Stimulated activated CD4-positive, alpha-beta T cell treated with anti-CD3 and anti-CD28 coated beads, Interleukin-4, amount 100 ng/mL, for 4 hours (primary cell): ENCODE data around the gene FABP7.

Experiments
- DNase-seq, 2 experiments: peaks; one replicate each; pipeline ENCODE4 v3.0.0-alpha.2; 2020

The FABP7 gene

GRCh38 chr6:122760330-122760729 lies 19.2 kb upstream of the FABP7 start:
- DNase-seq = no peak

GRCh38 chr6:122766256-122766655 lies 13.3 kb upstream of the FABP7 start:
- DNase-seq = no peak

GRCh38 chr6:122770835-122771601 lies 8.5 kb upstream of the FABP7 start:
- no peak for DNase-seq

GRCh38 chr6:122772724-122773415 lies 6.6 kb upstream of the FABP7 start:
- DNase-seq = no peak

GRCh38 chr6:122775975-122776374 lies 3.5 kb upstream of the FABP7 start:
- DNase-seq = no peak

GRCh38 chr6:122778302-122778701 lies 1.2 kb upstream of the FABP7 start:
- DNase-seq = no peak

GRCh38 chr6:122778985-122779661 lies 393 bp upstream of the FABP7 start:
- DNase-seq = no peak

GRCh38 chr6:122780114-122780513 lies 598 bp downstream of the FABP7 start:
- no peak for DNase-seq

GRCh38 chr6:122781716-122782115 lies 2.2 kb downstream of the FABP7 start:
- no peak for DNase-seq

GRCh38 chr6:122783401-122783800 lies 3.9 kb downstream of the FABP7 start:
- no peak for DNase-seq

GRCh38 chr6:122785891-122786290 lies 6.4 kb downstream of the FABP7 start:
- no peak for DNase-seq

- no peak for DNase-seq
These were observed 8.2 kb downstream of the FABP7 start for GRCh38 chr6:122787721-122788120.

GRCh38 chr6:122788208-122788607 lies 8.7 kb downstream of the FABP7 start:
- no peak for DNase-seq

- no peak for DNase-seq
These were observed 9.2 kb downstream of the FABP7 start for GRCh38 chr6:122788663-122789181.

- DNase-seq = peak in 1 of 2 experiments; percentile 5
These were observed 9.9 kb downstream of the FABP7 start, which contains the start of gene SMPDL3A for GRCh38 chr6:122789182-122790027. Gene SMPDL3A (plus strand): TSS chr6:122789258. CDS start chr6:122789347, 89 bp downstream.

GRCh38 chr6:122790028-122790422 lies 10.5 kb downstream of the FABP7 start:
- no peak for DNase-seq

- no peak for DNase-seq
These were observed 11.2 kb downstream of the FABP7 start for GRCh38 chr6:122790423-122791309.

GRCh38 chr6:122791310-122791679 lies 11.8 kb downstream of the FABP7 start:
- no peak for DNase-seq

GRCh38 chr6:122792766-122793165 lies 13.2 kb downstream of the FABP7 start:
- no peak for DNase-seq

- no peak for DNase-seq
These were observed 18.0 kb downstream of the FABP7 start for GRCh38 chr6:122797537-122797936.

- no peak for DNase-seq
These were observed 18.7 kb downstream of the FABP7 start for GRCh38 chr6:122798099-122798641.
